HepG2 (cell line): Measurements from ENCODE around the gene MYLK2. TPM values are rescaled to one million over a fixed set of nuclear protein-coding genes. Genes with fewer than 3 reads are reported as not detected.

Experiments used
- EEA1 ChIP-seq: sonication (generic); formaldehyde crosslinking; IDR thresholded peaks from 2 replicates; pipeline ENCODE4 v1.5.1; 2020; ENCODE audit warnings: mild to moderate bottlenecking, missing genetic modification reagents, borderline replicate concordance
- FOSL2 ChIP-seq: sonication (generic); formaldehyde crosslinking; IDR thresholded peaks from 2 replicates; pipeline ENCODE4 v1.4.0; 2020; ENCODE audit warnings: missing genetic modification reagents
- NFE2L2 ChIP-seq: fragments of 150-350 bp; IDR thresholded peaks from 2 replicates; pipeline ENCODE4 v1.6.1; 2014; ENCODE audit warnings: low read length
- PAF1 ChIP-seq: IDR thresholded peaks from 2 replicates; pipeline ENCODE4 v1.6.1; 2016; ENCODE audit warnings: missing genetic modification reagents, missing compliant biosample characterization
- PITX1 ChIP-seq: sonication (generic); formaldehyde crosslinking; IDR thresholded peaks from 2 replicates; pipeline ENCODE4 v1.5.1; 2020; ENCODE audit warnings: mild to moderate bottlenecking, missing genetic modification reagents
- TCF12 ChIP-seq, 2 experiments: fragments of 450-650 bp in 1 of 2; sonication (generic) in 1 of 2; formaldehyde crosslinking in 1 of 2; IDR thresholded peaks; 2 replicates each; pipeline versions ENCODE4 v1.6.1 to v1.8.0; 2017 to 2022; ENCODE audit warnings: antibody characterized with exemption in 1 of 2, mild to moderate bottlenecking in 1 of 2, missing genetic modification reagents in 1 of 2, moderate library complexity in 1 of 2
- ZFP41 ChIP-seq: sonication (generic); formaldehyde crosslinking; IDR thresholded peaks from 2 replicates; pipeline ENCODE4 v1.4.0; 2020; ENCODE audit warnings: mild to moderate bottlenecking, missing genetic modification reagents, borderline replicate concordance
- ZKSCAN8 ChIP-seq: IDR thresholded peaks from 2 replicates; pipeline ENCODE4 v1.6.1; 2016; ENCODE audit warnings: borderline replicate concordance, missing genetic modification reagents, missing compliant biosample characterization
- ZNF350 ChIP-seq: sonication (generic); formaldehyde crosslinking; IDR thresholded peaks from 2 replicates; pipeline ENCODE4 v1.4.0; 2020; ENCODE audit warnings: mild to moderate bottlenecking, low read depth, missing genetic modification reagents, borderline replicate concordance
- ZNF605 ChIP-seq: sonication (generic); formaldehyde crosslinking; IDR thresholded peaks from 2 replicates; pipeline ENCODE4 v1.8.0; 2022; ENCODE audit warnings: mild to moderate bottlenecking, missing genetic modification reagents
- ZNF629 ChIP-seq: sonication (generic); formaldehyde crosslinking; conservative IDR thresholded peaks from 2 replicates; pipeline ENCODE4 v1.5.0; 2020; ENCODE audit warnings: missing genetic modification reagents
- ZNF761 ChIP-seq: sonication (generic); formaldehyde crosslinking; conservative IDR thresholded peaks from 2 replicates; pipeline ENCODE4 v1.4.0; 2020; ENCODE audit warnings: mild to moderate bottlenecking, missing genetic modification reagents
- polyA plus RNA-seq, 8 experiments: library from polyadenylated mRNA; depleted of rRNA in 3 of 8; stranded (reverse) in 7 of 8; unstranded in 1 of 8; fragments of >200 nt; fragmentation: Illumina TruSeq in 4 of 8; extraction: Trizol in 4 of 8; gene quantifications; 2 replicates each; pipeline versions ENCODE4 v1.2.1 to v1.2.3, GENCODE V29; 2011 to 2016; ENCODE audit warnings: low read depth in 4 of 8, missing spikeins in 1 of 8, mixed read lengths in 1 of 8; ENCODE audit not compliant: insufficient read depth in 1 of 8
- total RNA-seq, 5 experiments: library from RNA; depleted of rRNA; stranded (reverse); fragments of >200 nt; fragmentation: Illumina TruSeq; extraction: Trizol; gene quantifications; 2 replicates each; pipeline ENCODE4 v1.2.3, GENCODE V29; 2016; ENCODE audit warnings: low read depth in 1 of 5
- TF ChIP-seq, protein P1 (sequence below): sonication (generic); formaldehyde crosslinking; IDR thresholded peaks from 2 replicates; pipeline ENCODE4 v1.5.1; 2020; ENCODE audit warnings: mild to moderate bottlenecking, missing genetic modification reagents, moderate library complexity
- TF ChIP-seq, protein P2 (sequence below): sonication (generic); formaldehyde crosslinking; IDR thresholded peaks from 2 replicates; pipeline ENCODE4 v1.5.1; 2020; ENCODE audit warnings: missing genetic modification reagents, mild to moderate bottlenecking, borderline replicate concordance
- TF ChIP-seq, protein P3 (sequence below): sonication (generic); formaldehyde crosslinking; IDR thresholded peaks from 2 replicates; pipeline ENCODE4 v1.4.0; 2020; ENCODE audit warnings: missing genetic modification reagents

MYLK2 gene
- total and polyA plus RNA-seq, 2 of the 13 experiments (the other 11 are each of a cell fraction or from before 2014, with no cell fraction given), result 0.27 TPM; not detected in 1

DNA sequence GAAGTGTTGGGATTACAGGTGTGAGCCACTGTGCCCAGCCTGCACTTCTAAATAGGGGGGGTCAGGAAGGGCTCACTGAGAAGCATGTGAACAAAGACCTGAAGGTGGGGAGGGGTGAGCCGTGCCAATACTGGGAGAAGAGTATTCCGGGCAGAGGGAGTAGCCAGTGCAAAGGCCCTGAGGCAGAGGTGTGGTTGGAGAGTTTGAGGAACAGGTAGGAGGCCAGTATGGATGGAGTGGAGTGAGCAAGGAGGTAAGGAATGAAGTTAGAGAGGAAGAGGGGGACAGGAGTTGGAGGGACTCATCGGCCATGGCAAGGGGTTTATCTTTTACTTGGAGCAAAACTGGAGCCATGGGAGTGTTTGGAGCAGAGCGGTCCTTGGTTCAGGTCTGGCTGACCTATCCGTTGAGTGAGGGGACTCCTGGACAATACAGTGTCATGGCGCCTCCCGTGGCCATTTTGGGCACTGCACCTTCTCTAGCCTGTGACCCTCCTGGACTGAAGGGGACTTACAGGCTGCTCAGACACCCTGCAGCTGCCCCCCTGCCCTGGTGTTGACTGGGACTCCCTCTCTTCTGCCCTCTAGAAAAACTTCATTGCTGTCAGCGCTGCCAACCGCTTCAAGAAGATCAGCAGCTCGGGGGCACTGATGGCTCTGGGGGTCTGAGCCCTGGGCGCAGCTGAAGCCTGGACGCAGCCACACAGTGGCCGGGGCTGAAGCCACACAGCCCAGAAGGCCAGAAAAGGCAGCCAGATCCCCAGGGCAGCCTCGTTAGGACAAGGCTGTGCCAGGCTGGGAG is 14.2 kb downstream of the MYLK2 start (continued):
- TF ChIP-seq ZNF605 (CRISPR knock-in tag), result peak; percentile 39; the same call in 1 of the 2 replicates
- TF ChIP-seq ZFP41 (CRISPR knock-in tag), result no peak
- TF ChIP-seq PITX1 (CRISPR knock-in tag), result no peak
- TF ChIP-seq, protein P1, sequence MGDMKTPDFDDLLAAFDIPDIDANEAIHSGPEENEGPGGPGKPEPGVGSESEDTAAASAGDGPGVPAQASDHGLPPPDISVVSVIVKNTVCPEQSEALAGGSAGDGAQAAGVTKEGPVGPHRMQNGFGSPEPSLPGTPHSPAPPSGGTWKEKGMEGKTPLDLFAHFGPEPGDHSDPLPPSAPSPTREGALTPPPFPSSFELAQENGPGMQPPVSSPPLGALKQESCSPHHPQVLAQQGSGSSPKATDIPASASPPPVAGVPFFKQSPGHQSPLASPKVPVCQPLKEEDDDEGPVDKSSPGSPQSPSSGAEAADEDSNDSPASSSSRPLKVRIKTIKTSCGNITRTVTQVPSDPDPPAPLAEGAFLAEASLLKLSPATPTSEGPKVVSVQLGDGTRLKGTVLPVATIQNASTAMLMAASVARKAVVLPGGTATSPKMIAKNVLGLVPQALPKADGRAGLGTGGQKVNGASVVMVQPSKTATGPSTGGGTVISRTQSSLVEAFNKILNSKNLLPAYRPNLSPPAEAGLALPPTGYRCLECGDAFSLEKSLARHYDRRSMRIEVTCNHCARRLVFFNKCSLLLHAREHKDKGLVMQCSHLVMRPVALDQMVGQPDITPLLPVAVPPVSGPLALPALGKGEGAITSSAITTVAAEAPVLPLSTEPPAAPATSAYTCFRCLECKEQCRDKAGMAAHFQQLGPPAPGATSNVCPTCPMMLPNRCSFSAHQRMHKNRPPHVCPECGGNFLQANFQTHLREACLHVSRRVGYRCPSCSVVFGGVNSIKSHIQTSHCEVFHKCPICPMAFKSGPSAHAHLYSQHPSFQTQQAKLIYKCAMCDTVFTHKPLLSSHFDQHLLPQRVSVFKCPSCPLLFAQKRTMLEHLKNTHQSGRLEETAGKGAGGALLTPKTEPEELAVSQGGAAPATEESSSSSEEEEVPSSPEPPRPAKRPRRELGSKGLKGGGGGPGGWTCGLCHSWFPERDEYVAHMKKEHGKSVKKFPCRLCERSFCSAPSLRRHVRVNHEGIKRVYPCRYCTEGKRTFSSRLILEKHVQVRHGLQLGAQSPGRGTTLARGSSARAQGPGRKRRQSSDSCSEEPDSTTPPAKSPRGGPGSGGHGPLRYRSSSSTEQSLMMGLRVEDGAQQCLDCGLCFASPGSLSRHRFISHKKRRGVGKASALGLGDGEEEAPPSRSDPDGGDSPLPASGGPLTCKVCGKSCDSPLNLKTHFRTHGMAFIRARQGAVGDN (CRISPR knock-in tag), result peak; percentile 30; the same call in 1 of the 2 replicates
- TF ChIP-seq ZKSCAN8, result no peak
- TF ChIP-seq PAF1, result no peak
- TF ChIP-seq ZNF350 (CRISPR knock-in tag), result no peak
- TF ChIP-seq TCF12 (IDR thresholded peaks at IDR 0.05), result no peak
- no peak for TF ChIP-seq TCF12 (CRISPR knock-in tag; IDR thresholded peaks at IDR 0.05)
- TF ChIP-seq EEA1, result peak; percentile 64; the same call in 1 of the 2 replicates
- TF ChIP-seq, protein P2, sequence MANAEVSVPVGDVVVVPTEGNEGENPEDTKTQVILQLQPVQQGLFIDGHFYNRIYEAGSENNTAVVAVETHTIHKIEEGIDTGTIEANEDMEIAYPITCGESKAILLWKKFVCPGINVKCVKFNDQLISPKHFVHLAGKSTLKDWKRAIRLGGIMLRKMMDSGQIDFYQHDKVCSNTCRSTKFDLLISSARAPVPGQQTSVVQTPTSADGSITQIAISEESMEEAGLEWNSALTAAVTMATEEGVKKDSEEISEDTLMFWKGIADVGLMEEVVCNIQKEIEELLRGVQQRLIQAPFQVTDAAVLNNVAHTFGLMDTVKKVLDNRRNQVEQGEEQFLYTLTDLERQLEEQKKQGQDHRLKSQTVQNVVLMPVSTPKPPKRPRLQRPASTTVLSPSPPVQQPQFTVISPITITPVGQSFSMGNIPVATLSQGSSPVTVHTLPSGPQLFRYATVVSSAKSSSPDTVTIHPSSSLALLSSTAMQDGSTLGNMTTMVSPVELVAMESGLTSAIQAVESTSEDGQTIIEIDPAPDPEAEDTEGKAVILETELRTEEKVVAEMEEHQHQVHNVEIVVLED (CRISPR knock-in tag), result no peak
- no peak for TF ChIP-seq ZNF629 (CRISPR knock-in tag)
- TF ChIP-seq, protein P3, sequence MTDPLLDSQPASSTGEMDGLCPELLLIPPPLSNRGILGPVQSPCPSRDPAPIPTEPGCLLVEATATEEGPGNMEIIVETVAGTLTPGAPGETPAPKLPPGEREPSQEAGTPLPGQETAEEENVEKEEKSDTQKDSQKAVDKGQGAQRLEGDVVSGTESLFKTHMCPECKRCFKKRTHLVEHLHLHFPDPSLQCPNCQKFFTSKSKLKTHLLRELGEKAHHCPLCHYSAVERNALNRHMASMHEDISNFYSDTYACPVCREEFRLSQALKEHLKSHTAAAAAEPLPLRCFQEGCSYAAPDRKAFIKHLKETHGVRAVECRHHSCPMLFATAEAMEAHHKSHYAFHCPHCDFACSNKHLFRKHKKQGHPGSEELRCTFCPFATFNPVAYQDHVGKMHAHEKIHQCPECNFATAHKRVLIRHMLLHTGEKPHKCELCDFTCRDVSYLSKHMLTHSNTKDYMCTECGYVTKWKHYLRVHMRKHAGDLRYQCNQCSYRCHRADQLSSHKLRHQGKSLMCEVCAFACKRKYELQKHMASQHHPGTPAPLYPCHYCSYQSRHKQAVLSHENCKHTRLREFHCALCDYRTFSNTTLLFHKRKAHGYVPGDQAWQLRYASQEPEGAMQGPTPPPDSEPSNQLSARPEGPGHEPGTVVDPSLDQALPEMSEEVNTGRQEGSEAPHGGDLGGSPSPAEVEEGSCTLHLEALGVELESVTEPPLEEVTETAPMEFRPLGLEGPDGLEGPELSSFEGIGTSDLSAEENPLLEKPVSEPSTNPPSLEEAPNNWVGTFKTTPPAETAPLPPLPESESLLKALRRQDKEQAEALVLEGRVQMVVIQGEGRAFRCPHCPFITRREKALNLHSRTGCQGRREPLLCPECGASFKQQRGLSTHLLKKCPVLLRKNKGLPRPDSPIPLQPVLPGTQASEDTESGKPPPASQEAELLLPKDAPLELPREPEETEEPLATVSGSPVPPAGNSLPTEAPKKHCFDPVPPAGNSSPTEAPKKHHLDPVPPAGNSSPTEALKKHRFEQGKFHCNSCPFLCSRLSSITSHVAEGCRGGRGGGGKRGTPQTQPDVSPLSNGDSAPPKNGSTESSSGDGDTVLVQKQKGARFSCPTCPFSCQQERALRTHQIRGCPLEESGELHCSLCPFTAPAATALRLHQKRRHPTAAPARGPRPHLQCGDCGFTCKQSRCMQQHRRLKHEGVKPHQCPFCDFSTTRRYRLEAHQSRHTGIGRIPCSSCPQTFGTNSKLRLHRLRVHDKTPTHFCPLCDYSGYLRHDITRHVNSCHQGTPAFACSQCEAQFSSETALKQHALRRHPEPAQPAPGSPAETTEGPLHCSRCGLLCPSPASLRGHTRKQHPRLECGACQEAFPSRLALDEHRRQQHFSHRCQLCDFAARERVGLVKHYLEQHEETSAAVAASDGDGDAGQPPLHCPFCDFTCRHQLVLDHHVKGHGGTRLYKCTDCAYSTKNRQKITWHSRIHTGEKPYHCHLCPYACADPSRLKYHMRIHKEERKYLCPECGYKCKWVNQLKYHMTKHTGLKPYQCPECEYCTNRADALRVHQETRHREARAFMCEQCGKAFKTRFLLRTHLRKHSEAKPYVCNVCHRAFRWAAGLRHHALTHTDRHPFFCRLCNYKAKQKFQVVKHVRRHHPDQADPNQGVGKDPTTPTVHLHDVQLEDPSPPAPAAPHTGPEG (CRISPR knock-in tag), result no peak
- no peak for TF ChIP-seq NFE2L2
- no peak for TF ChIP-seq ZNF761 (CRISPR knock-in tag)
- 0 out of 2 replicates have a peak, but pooled peaks have one; percentile 13 for TF ChIP-seq FOSL2 (CRISPR knock-in tag)
